AG04450 (cell line): ENCODE measurements around the gene ABI3BP. TPM values are rescaled to one million over a fixed set of nuclear protein-coding genes. Genes with fewer than 3 reads are reported as not detected.

Experiments
- CTCF ChIA-PET: fragments of 300-600, 350-600 bp; formaldehyde crosslinking; extraction: SDS; loops from one replicate; lab custom pipeline; 2022; ENCODE audit warnings: antibody characterized with exemption, inconsistent platforms; lab: Charles Lee
- POLR2A ChIA-PET: fragments of 350-600 bp; formaldehyde crosslinking; extraction: SDS; loops from one replicate; lab custom pipeline; 2021; ENCODE audit warnings: antibody characterized with exemption, inconsistent platforms; lab: Yijun Ruan, JAX
- DNase-seq: peaks from one replicate; pipeline ENCODE4 v3.0.0-alpha.2; 2011; ENCODE audit warnings: low read depth, low spot score
- H3K27ac ChIP-seq: one replicate; pipeline ENCODE4 v1.5.1; 2012; ENCODE audit warnings: low read depth, low read length, control low read depth
- H3K27me3 ChIP-seq: one replicate; pipeline ENCODE4 v1.6.0; 2012; ENCODE audit warnings: low read length; ENCODE audit not compliant: control insufficient read depth, insufficient read depth
- H3K4me3 ChIP-seq: 2 replicates; pipeline ENCODE4 v1.5.1; 2011; ENCODE audit warnings: mild to moderate bottlenecking, low read depth, low read length, control low read depth
- H3K9me3 ChIP-seq: 2 replicates; pipeline ENCODE4 v1.5.1; 2012; ENCODE audit warnings: low read length; ENCODE audit not compliant: control insufficient read depth, insufficient read depth
- polyA plus RNA-seq: library from polyadenylated mRNA; depleted of rRNA; stranded (reverse); fragments of >200 nt; gene quantifications from 2 replicates; pipeline ENCODE4 v1.2.3, GENCODE V29; 2011
- TF ChIP-seq, protein P1 (sequence below): IDR thresholded peaks from 2 replicates; pipeline ENCODE4 v1.5.1; 2011; ENCODE audit warnings: low read depth, low read length, control low read depth, inconsistent platforms

ABI3BP gene
- polyA plus RNA-seq, 1 experiment: 5.3 TPM

DNA sequence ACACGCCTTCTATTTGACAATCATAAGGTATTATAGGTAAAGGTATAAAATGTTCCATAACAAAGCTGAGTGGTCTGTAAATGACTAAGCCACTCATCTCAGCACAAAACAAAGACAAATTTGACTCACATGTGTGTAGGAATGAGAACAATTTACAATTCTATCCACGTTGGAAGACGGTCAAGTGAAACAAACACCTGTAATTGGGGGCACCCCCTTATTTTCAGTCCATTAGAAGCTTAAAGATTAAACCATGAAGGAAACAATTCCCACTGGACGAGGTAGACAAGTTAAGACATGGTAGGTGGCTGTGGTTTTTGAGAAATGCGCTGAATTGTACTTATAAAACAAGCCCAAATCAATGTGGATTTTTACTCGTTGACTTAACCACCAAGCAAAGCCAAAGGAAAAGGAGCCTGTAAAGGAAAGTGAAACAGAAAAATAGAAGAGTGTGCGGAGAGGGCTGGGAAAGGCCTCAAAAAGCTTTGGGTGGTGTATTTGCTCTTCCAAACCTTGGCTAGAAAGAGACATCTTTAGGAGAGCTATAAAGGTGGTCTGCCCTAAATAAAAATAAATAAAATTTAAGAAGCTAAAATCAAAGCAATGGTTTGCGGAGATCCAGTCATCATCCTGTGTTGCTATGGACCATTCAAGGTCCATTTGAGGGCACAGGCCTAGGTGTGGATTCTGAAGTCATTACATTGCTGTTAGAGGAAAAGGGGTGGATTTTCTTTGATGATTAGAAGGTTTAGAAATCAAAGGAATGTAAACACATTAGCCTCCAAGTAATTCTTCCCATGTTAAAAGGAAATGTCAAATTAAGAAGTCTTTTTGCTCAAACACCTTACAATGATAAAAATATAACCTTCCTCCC, 148.9 kb downstream of the ABI3BP start:
- ChIA-PET POLR2A (no interaction called here), CTCF (interaction anchor here (1.1 kb wide), 1 partner anchor 19 kb away, joined by 3 read pairs; no protein-coding TSS in a partner anchor)
- H3K27me3 ChIP-seq: no peaks in the 10 kb centered on the region
- no peak overlapping the region for H3K4me3 ChIP-seq
- TF ChIP-seq, protein P1, sequence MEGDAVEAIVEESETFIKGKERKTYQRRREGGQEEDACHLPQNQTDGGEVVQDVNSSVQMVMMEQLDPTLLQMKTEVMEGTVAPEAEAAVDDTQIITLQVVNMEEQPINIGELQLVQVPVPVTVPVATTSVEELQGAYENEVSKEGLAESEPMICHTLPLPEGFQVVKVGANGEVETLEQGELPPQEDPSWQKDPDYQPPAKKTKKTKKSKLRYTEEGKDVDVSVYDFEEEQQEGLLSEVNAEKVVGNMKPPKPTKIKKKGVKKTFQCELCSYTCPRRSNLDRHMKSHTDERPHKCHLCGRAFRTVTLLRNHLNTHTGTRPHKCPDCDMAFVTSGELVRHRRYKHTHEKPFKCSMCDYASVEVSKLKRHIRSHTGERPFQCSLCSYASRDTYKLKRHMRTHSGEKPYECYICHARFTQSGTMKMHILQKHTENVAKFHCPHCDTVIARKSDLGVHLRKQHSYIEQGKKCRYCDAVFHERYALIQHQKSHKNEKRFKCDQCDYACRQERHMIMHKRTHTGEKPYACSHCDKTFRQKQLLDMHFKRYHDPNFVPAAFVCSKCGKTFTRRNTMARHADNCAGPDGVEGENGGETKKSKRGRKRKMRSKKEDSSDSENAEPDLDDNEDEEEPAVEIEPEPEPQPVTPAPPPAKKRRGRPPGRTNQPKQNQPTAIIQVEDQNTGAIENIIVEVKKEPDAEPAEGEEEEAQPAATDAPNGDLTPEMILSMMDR: no peak
- DNase-seq: no peak
- no peak overlapping the region for H3K27ac ChIP-seq
- H3K9me3 ChIP-seq: no peaks in the 10 kb centered on the region

DNA sequence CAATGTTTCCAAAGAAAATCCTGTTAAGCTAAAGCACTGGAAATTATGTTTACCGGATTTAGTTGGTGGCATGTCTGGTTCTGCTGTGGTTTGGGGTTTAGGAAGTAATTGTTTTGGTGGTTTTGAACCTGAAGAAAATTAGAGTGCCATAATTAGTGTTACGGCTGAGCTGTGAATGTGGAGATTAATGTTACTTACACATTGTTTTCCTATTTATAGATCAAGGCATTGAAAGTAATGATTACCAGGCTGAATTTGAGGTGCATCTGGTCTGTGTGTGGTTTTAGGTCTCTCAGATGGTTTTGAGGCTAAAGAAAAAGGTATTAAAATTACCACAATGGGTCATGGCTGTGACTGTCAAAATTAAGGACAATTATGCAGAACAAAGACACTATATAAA, 155.1 kb downstream of the ABI3BP start:
- no peak for DNase-seq
- TF ChIP-seq, protein P1: no peak
- Histone ChIP-seq H3K4me3 (no peak overlapping the region), H3K27ac (no peak overlapping the region), H3K27me3 (no peaks in the 10 kb centered on the region), H3K9me3 (no peaks in the 10 kb centered on the region)
- CTCF ChIA-PET: no interaction called here
- POLR2A ChIA-PET: no interaction called here

GRCh38 chr3:100836661-100837060, 156.6 kb downstream of the ABI3BP start:
- TF ChIP-seq, protein P1: no peak
- Histone ChIP-seq H3K4me3 (no peak overlapping the region), H3K27me3 (no peaks in the 10 kb centered on the region), H3K9me3 (no peaks in the 10 kb centered on the region), H3K27ac (no peak overlapping the region)
- DNase-seq: no peak
- ChIA-PET CTCF (interaction anchor here (1.3 kb wide), 1 partner anchor 359 kb away, joined by 3 read pairs; no protein-coding TSS in a partner anchor), POLR2A (no interaction called here)

DNA sequence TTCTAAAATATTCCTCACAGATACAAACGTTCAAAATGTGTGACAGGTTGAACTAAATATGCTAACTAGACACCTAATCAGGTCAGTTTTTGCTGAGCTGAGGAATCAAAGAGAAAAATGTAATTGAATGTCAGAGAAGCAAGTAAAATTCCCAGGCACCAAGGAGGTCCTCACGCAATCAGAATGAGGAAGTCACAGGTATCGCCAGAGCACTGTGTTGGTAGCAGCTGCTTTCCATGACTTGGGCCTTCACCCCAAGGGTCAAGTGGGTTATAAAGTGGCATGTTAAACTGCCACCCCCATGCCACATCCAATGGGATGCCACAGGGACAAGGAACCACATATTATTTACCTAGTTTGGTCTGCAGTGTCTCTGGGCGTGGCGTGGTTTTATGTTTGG, 158.9 kb downstream of the ABI3BP start:
- POLR2A ChIA-PET: no interaction called here
- DNase-seq: no peak
- Histone ChIP-seq H3K27ac (no peak overlapping the region), H3K27me3 (no peaks in the 10 kb centered on the region), H3K9me3 (no peaks in the 10 kb centered on the region), H3K4me3 (no peak overlapping the region)
- TF ChIP-seq, protein P1: no peak
- CTCF ChIA-PET: no interaction called here

- TF ChIP-seq, protein P1: no peak
- H3K4me3 ChIP-seq: no peak overlapping the region
- no peak overlapping the region for H3K27ac ChIP-seq
- no peaks in the 10 kb centered on the region for H3K9me3 ChIP-seq
- POLR2A ChIA-PET: no interaction called here
- DNase-seq: no peak
- CTCF ChIA-PET: no interaction called here
- no peaks in the 10 kb centered on the region for H3K27me3 ChIP-seq
These were observed 159.7 kb downstream of the ABI3BP start for GRCh38 chr3:100833483-100833882.
